DND-41 (cell line): Measurements from ENCODE around the gene SLC66A2.

ENCODE experiments used
- ATAC-seq: fragments of 200-7000 bp; cut with Tn5 transposase; 3 replicates; pipeline ENCODE4 v1.9.1; 2021; ENCODE audit warnings: low read depth; ENCODE audit not compliant: insufficient read depth
- DNase-seq: peaks from one replicate; pipeline ENCODE4 v3.0.0-alpha.2; 2020
- H2AFZ ChIP-seq: 2 replicates; pipeline ENCODE4 v1.6.0; 2012; ENCODE audit warnings: low read depth, low read length
- H3K27ac ChIP-seq: 2 replicates; pipeline ENCODE4 v1.5.1; 2012; ENCODE audit warnings: low read length, inconsistent platforms
- H3K27me3 ChIP-seq: fragments of 200-600 bp; sonication (generic); 2 replicates; pipeline ENCODE4 v1.6.0; 2012; ENCODE audit warnings: low read length, mild to moderate bottlenecking, inconsistent platforms; ENCODE audit not compliant: insufficient read depth, poor library complexity
- H3K36me3 ChIP-seq: 2 replicates; pipeline ENCODE4 v1.5.1; 2012; ENCODE audit warnings: low read length, inconsistent platforms; ENCODE audit not compliant: insufficient read depth
- H3K4me1 ChIP-seq: 2 replicates; pipeline ENCODE4 v1.5.1; 2012; ENCODE audit warnings: mild to moderate bottlenecking, low read length; ENCODE audit not compliant: insufficient read depth
- H3K4me2 ChIP-seq: 2 replicates; pipeline ENCODE4 v1.6.0; 2012; ENCODE audit warnings: mild to moderate bottlenecking, moderate library complexity, low read length, inconsistent platforms; ENCODE audit not compliant: insufficient read depth
- H3K4me3 ChIP-seq, 2 experiments: fragments of 200-600 bp in 1 of 2; shearing (Covaris generic) in 1 of 2; 2 replicates each; pipeline ENCODE4 v1.5.1; 2012 to 2016; ENCODE audit warnings: inconsistent platforms in 2 of 2, low read length in 2 of 2, mild to moderate bottlenecking in 2 of 2, low read depth in 1 of 2, moderate library complexity in 1 of 2
- H3K79me2 ChIP-seq: 2 replicates; pipeline ENCODE4 v1.6.0; 2012; ENCODE audit warnings: low read length, inconsistent platforms; ENCODE audit not compliant: insufficient read depth
- H3K9ac ChIP-seq: 2 replicates; pipeline ENCODE4 v1.6.0; 2012; ENCODE audit warnings: low read depth, mild to moderate bottlenecking, inconsistent platforms, low read length, moderate library complexity
- H3K9me3 ChIP-seq: 2 replicates; pipeline ENCODE4 v1.5.1; 2012; ENCODE audit warnings: low read length, moderate library complexity, mild to moderate bottlenecking, inconsistent platforms; ENCODE audit not compliant: insufficient read depth, severe bottlenecking
- H4K20me1 ChIP-seq: 2 replicates; pipeline ENCODE4 v1.6.0; 2012; ENCODE audit warnings: low read length; ENCODE audit not compliant: insufficient read depth
- EZH2 ChIP-seq: IDR thresholded peaks from 3 replicates; pipeline ENCODE4 v1.6.1; 2012; ENCODE audit warnings: borderline replicate concordance, low read depth, mild to moderate bottlenecking, moderate library complexity, low read length, inconsistent platforms; ENCODE audit not compliant: severe bottlenecking
- TF ChIP-seq, protein P1 (sequence below): IDR thresholded peaks from 2 replicates; pipeline ENCODE4 v1.5.1; 2012; ENCODE audit warnings: borderline replicate concordance, low read length, moderate library complexity, mild to moderate bottlenecking; ENCODE audit not compliant: poor library complexity, severe bottlenecking; ENCODE audit errors: extremely low read depth

SLC66A2 gene

DNA sequence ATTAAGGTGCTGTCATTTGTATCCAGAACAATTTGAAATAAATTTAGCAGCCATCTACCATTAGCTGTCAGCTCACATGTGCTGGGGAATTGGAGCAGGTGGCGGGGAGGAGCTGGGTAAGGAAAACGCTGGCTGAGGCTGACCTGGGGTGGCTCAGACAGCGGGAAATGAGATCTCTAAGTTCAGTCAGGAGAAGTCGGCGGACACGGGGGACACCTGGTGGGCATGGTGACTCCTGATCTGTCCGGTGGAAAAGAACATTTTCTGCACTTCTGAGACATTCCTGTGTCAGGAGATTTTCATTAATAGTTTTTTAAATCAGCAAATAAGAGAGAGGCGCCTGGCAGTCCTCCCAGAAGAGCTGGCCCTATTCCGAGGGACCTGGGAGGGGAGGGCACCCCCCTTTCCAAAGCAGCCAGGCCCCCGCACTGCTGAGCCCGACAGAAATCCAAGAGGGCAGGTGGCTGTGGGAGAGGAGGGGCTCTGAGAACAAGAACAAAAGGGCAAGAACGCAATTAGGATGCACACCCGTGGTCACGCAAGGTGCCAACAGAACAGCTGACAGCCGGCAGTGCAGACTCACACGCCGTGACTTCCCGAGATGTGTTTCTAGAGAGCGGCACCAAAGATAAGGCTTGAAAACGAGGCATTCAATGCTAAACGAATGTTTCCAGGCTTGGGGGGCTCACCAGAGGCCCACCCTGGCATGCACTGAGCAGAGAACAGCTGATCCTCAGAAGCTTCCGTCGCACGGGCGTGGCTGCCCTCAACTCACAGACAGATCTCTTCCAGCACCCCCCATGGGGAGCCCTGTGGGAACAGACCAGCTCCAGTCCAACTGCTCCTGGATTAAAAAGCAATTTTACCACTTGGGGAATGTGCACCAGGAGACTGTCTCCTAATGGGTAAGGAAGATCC, 26.4 kb downstream of the SLC66A2 start:
- TF ChIP-seq, protein P1, sequence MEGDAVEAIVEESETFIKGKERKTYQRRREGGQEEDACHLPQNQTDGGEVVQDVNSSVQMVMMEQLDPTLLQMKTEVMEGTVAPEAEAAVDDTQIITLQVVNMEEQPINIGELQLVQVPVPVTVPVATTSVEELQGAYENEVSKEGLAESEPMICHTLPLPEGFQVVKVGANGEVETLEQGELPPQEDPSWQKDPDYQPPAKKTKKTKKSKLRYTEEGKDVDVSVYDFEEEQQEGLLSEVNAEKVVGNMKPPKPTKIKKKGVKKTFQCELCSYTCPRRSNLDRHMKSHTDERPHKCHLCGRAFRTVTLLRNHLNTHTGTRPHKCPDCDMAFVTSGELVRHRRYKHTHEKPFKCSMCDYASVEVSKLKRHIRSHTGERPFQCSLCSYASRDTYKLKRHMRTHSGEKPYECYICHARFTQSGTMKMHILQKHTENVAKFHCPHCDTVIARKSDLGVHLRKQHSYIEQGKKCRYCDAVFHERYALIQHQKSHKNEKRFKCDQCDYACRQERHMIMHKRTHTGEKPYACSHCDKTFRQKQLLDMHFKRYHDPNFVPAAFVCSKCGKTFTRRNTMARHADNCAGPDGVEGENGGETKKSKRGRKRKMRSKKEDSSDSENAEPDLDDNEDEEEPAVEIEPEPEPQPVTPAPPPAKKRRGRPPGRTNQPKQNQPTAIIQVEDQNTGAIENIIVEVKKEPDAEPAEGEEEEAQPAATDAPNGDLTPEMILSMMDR: no peak
- TF ChIP-seq EZH2: no peak
- ATAC-seq (no peak), DNase-seq (no peak)
- no peak overlapping the region for H3K27ac ChIP-seq
- peaks cover 14% of the 10 kb centered on the region; the same call in 1 of the 2 replicates for H4K20me1 ChIP-seq
- H3K27me3 ChIP-seq: no peaks in the 10 kb centered on the region
- no peak overlapping the region for H3K4me3 ChIP-seq
- no peak overlapping the region for H3K4me2 ChIP-seq
- no peaks in the 10 kb centered on the region for H3K4me1 ChIP-seq
- H3K79me2 ChIP-seq: peaks cover 31% of the 10 kb centered on the region
- H3K9me3 ChIP-seq: peaks cover 11% of the 10 kb centered on the region
- H3K36me3 ChIP-seq: peaks cover 39% of the 10 kb centered on the region
- H2AFZ ChIP-seq: no peak overlapping the region
- no peak overlapping the region for H3K9ac ChIP-seq

DNA sequence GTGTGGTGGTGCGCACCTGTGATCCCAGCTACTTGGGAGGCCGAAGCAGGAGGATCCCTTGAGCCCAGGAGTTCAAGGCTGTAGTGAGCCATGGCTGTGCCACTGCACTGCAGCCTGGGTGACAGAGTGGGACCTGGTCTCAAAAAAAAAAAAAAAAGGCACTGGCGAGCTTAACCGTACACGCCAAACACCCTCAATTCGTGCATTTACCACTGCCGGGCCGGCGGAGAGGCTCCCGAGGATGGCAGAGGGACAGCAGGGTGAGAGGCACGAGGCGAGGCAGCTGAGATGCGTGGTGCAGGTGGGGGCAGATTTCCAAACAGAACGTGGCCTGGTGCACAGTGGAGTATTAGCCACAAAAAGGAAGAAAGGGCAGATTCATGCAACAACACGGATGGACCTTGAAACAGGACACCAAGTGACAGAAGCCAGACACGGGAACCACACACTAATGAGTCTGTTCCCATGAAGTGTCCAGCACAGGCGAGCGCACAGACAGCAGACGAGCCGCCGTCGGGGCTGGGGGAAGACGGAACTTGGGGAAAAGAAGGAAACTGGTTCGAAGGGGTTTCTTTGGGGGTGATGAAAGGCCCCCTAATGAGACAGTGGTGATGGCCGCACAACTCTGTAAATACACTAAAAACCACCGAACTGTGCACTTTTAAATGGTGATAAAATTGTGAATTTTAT, 27.4 kb downstream of the SLC66A2 start:
- no peak for TF ChIP-seq EZH2
- TF ChIP-seq, protein P1: no peak
- Histone ChIP-seq H3K4me1 (no peaks in the 10 kb centered on the region), H3K4me2 (no peak overlapping the region), H2AFZ (no peak overlapping the region), H4K20me1 (peaks cover 14% of the 10 kb centered on the region; the same call in 1 of the 2 replicates), H3K9ac (no peak overlapping the region), H3K27ac (no peak overlapping the region), H3K36me3 (peaks cover 31% of the 10 kb centered on the region), H3K79me2 (peaks cover 22% of the 10 kb centered on the region), H3K9me3 (peaks cover under 1% of the 10 kb centered on the region), H3K27me3 (no peaks in the 10 kb centered on the region), H3K4me3 (no peak overlapping the region)
- ATAC-seq: no peak
- no peak for DNase-seq

DNA sequence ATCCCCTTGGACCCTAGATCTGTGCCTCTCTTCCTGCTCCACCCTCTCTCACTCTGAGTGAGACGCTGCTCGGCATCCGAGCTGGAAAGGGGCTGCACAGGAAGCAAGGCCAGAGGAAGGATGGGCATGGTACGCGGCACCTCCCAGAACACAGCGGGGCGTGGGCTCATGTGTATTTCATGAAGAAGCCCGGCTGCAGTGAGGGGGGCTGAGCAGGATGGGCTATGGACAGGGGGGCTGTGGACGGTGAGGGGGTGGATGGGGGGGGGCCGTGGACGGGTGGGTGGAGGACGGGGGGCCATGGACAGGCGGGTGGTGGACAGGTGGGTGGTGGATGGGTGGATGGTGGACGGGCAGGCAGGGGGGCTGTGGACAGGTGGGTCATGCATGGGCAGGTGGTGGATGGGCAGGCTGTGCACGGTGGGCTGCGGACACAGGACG, 28.5 kb downstream of the SLC66A2 start:
- H3K27me3 ChIP-seq: no peaks in the 10 kb centered on the region
- H3K27ac ChIP-seq: no peak overlapping the region
- no peak overlapping the region for H3K4me3 ChIP-seq
- no peak overlapping the region for H3K9ac ChIP-seq
- H3K79me2 ChIP-seq: peaks cover 12% of the 10 kb centered on the region; the same call in 1 of the 2 replicates
- ATAC-seq (no peak), DNase-seq (no peak)
- no peaks in the 10 kb centered on the region for H3K4me1 ChIP-seq
- H3K36me3 ChIP-seq: peaks cover 29% of the 10 kb centered on the region
- peaks cover 14% of the 10 kb centered on the region; the same call in 1 of the 2 replicates for H4K20me1 ChIP-seq
- H3K4me2 ChIP-seq: no peak overlapping the region
- H3K9me3 ChIP-seq: no peaks in the 10 kb centered on the region
- TF ChIP-seq, protein P1: no peak
- no peak for TF ChIP-seq EZH2
- no peak overlapping the region for H2AFZ ChIP-seq
